Measurements from ENCODE around the gene SCN2B.

DNA sequence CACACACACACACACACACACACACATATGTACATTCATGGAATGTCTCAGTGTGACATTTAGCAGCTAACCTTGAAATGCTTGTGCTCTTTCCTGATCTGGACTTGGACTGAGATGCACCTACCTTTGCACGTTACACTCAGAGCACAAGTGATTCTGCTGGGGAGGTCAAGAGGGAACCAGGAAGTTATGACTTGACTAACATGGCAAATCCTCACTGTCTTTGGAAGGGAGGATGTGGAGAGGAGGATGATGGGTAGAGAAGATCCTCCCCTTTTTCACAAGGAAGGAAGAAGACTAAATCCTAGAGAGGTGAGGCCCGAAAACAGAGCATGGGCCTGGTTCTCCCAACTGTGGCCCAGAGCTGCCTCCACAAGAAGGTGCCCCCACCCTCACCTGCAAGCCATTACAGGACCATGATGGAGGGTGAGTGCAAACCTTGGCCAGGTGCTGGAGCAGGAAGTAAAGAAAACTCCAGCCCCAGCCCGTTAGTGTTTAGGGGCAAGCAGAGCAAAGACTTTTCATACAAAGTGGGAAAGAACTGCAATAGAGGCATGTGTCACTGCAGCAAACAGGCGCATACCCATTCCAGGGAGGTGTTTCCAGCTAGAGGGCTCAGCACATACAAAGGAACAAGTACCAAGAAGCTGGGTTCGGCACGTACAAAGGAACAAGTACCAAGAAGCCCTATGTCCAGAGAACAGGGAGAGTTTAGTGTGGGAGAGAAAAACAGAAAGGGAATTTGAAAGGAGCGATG lies 50.2 kb downstream of the SCN2B start:
- TF ChIP-seq EZH2 (IDR thresholded peaks at IDR 0.05; ENCODE audit: insufficient read depth, poor library complexity, severe bottlenecking) (no peak), EZH2phosphoT487 (IDR thresholded peaks at IDR 0.05; ENCODE audit: insufficient read depth, low read depth) (no peak)
